ENCODE results near the gene TRAF3. TPM values are rescaled to one million over a fixed set of nuclear protein-coding genes. Genes with fewer than 3 reads are reported as not detected.
"Not testable (repeated sequence)": the region's sequence is repeated elsewhere in the genome, so short reads cannot be mapped to it uniquely, and the experiment has no call there.

Gene TRAF3
- total RNA-seq, 2 donors from 2014 or later = 12.2 to 15.7 TPM

DNA sequence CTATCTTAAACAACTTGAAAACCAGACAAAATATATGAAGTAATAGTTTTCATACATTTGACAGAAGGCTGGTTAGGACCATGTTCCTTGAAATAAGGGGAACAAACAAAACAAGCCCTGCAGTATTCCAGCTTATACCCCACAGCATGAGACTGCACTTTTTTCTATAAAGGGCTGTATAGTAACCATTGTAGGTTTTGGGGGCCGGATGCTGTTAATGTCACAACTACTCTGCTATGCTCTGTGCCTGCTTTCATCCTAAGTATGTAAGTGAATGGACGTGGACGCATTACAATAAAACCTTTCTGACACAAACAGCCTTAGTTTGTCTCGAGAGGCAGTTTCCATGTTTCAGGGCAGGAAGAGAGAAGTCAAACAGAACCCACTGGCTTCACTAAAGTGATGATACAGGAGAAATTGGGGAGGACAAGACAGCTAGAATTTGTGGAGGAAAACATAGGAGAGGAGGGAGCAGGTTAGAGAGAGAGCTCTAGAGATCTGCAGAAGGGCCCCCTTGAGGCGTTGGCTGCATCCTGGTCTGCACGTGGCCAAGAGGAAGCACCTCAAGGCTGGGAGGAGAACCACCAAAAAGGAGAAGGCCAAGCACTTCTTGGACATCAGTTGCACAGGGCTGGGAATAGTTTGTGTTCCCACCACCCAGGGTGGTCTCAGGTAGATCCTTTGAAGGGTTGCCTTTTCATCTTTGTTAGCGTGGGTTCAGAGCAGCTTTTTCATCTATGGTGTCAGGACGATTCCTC, 63.7 kb downstream of the TRAF3 start:
- DNase-seq (no peak), ATAC-seq (no peak)
- intact Hi-C loops (cut with DNase I) = no loop called here

GRCh38 chr14:102848830-102849525, 71.7 kb downstream of the TRAF3 start:
- ATAC-seq (peak; percentile 80 to 93), DNase-seq (peak; percentile 51)
- intact Hi-C loops (cut with DNase I) = no loop called here

DNA sequence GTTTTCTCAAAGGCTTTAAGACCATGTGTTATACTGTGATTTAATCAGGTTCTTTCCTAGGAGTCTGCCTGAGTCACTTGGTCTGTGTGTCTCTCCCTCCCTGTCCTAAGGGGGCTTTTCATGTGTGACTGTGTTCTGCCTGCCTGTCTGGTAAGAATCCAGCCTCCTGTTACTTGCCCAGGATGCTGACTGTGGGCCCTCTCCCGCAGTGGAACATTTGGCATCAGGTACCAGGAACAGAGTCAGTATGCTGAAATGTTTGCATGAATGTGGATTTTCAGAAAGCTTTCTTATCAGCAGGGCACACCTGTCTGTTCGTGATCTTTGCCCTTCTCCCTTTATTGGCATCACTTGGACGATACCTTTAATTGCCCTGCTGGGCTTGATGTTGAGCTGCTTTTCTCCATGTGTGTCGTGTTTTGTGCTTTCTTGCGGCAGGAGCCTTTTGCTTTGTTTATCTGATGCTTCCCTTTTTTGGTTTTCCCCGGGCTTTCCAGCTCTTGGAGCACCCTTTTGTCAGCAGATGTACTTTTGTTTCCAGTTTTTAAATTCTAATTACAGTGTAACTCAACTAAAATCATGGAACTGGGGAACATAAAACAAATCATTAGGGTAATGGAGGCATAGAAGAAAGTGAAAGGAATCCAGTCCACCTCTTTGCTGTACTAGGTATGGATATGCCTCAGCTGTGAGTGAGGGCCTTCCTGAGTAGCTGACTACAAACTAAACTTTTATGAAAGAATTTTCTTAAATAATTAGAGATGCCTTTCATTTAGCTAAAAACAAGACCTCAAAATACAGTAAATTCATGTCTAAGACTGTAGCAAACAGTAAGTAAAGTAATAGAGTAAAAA, 72.5 kb downstream of the TRAF3 start:
- DNase-seq (no peak), ATAC-seq (peak; percentile 28 to 73)
- intact Hi-C loops (cut with DNase I) = no loop called here

DNA sequence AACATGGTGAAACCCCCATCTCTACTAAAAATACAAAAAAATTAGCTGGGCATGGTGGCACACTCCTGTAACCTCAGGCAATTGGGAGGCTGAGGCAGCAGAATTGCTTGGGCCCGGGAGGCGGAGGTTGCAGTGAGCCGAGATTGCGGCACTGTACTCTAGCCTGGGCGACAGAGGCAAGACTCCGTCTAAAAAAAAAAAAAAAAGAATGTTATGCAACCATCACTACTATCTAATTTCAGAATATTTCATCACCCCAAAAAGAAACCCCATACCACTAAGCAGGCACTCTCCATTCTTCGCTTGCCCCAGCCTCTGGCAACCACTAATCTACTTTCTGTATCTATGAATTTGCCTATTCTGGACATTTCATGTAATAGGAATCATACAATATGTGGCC, 76.4 kb downstream of the TRAF3 start:
- DNase-seq = no peak
- intact Hi-C loops (cut with DNase I) = no loop called here

DNA sequence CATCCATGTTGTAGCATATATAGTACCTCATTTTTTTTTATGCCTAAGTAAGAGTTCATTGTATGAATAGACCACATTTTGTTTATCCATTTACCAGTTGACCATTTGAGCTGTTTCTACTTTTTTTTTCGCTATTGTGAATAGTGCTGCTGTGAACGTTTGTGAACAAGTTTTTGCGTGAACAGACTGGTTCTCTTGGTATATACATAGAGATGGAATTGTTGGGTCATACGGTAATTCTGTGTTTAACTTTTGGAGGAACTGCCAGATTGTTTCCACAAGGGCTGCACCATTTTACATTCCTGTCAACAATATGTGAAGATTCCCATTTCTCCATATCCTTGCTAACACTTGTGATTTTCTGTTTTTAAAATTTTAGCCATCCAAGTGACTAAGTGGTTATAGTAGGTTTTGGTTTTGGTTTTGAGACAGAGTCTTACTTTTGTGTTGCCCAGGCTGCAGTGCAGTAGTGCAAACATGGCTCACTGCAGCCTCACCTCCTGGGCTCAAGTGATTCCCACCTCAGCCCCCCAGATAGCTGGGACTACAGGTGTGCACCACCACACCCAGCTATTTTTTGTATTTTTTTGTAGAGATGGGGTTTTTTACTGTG, 76.9 kb downstream of the TRAF3 start:
- no peak for ATAC-seq
- intact Hi-C loops (cut with DNase I) = no loop called here
- DNase-seq = no peak

More for the DNA sequence above, 76.4 kb downstream of the TRAF3 start:
- no peak for ATAC-seq

DNA sequence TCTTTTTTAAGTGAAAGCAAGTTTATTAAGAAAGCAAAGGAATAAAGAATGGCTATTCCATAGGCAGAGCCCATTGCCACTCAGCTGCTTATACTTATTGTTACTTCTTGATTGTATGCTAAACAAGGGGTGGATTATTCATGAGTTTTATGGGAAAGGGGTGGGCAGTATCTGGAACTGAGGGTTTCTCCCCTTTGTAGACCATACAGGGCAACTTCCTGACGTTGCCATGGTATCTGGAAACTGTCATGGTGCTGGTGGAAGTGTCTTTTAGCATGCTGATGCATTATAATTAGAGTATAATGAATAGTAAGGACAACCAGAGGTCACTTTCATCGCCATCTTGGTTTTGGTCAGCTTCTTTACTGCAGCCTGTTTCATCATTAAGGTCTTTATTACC, 78.9 kb downstream of the TRAF3 start:
- DNase-seq = no peak
- intact Hi-C loops (cut with DNase I) = no loop called here
- no peak for ATAC-seq

GRCh38 chr14:102857444-102857843, 80.2 kb downstream of the TRAF3 start:
- intact Hi-C loops (cut with DNase I) = no loop called here
- ATAC-seq = no peak
- no peak for DNase-seq

DNA sequence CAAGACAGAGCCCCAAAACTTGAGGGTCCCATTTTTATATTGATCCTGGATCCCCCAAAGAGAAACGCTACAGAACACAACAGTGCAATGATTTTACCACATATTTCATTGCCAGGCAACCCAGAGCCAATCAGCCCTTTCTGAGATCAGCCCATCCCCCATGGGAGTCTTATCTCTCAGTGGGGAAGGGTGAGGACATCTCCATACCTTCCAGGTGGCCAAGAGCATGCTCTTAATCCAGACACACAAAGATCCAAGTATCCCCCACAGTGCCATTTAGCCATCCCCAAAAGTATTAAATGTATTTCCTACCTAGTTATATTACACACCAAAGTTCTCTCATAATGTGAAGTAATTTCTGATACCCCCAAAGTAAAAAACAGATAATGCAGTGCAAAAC, 82.7 kb downstream of the TRAF3 start:
- DNase-seq (no peak), ATAC-seq (no peak)
- intact Hi-C loops (cut with DNase I) = no loop called here

DNA sequence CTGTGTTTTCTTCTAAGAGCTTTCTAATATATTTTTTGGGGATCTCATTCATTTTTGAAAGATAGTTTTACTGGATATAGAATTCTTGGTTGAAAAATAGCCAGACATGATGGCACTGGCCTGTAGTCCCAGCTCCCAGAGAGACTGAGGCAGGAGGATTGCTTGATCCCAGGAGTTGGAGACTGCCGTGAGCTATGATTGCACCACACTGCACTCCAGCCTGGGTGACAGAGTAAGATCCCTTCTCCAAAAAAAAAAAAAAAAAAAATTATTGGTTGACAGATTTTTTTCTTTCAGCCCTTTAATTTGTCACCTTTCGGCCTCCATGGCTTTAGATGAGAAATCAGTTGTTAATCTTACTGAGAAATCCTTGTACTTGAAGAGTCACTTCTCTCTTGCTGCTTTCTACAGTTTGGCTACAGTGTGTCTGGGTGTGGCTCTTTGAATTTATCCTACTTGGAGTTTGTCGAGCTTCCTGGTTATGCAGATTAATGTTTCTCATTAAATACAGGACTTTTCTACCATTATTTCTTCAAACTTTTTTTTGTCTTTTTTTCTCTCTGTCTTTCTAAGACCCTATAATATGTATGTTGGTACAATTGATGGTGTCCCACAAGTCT, 85.0 kb downstream of the TRAF3 start:
- no peak for DNase-seq
- no peak for ATAC-seq
- intact Hi-C loops (cut with DNase I) = no loop called here

GRCh38 chr14:102863381-102863780, 86.1 kb downstream of the TRAF3 start:
- intact Hi-C loops (cut with DNase I) = no loop called here
- ATAC-seq (no peak), DNase-seq (no peak)

- DNase-seq; ATAC-seq; intact Hi-C loops (cut with DNase I): not testable (repeated sequence)
Observed at GRCh38 chr14:102865916-102866315, 88.7 kb downstream of the TRAF3 start.

- intact Hi-C loops (cut with DNase I) = no loop called here
- ATAC-seq (no peak), DNase-seq (no peak)
Observed at GRCh38 chr14:102866982-102867761, 89.9 kb downstream of the TRAF3 start.

DNA sequence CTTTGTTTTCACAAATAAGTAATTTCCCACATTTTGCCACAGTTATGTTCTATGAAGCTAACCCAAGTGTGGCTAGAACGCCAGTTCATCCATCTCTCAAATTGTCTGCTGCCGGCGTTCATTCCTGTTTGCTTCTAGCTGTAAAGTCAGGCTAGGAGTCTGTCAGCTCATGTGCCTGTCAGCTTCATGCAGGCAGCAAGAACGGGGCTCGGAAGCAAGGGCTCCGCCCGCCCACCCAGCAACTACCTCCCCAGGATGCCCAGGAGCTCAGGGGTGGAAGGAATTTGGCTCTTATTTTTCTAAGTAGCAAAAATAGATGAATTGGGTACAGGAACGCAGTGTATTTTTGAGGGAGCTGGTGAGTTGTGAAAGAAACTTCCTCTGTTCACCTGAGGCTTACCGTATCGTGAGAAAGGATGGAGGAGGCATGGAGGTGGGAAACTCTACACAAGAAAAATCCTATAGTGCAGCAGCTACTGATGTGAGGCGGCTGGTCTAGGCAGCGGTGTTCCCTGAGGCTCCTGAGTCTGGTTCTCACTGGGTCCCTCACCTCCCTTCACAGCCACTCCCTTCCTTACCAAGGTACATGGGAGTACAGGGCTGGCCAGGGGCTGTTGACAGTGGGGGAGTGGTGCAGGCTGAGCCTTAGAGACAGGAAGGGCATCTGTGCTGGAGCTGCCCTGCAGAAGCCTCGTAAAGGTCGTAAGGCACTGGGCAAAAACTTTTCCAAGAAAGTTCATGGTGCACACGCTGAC, 90.8 kb downstream of the TRAF3 start:
- DNase-seq = no peak
- intact Hi-C loops (cut with DNase I) = no loop called here
- ATAC-seq = no peak

- intact Hi-C loops (cut with DNase I) = no loop called here
- no peak for DNase-seq
- ATAC-seq = peak; percentile 35 to 43
Observed at GRCh38 chr14:102868956-102869547, 91.8 kb downstream of the TRAF3 start.

GRCh38 chr14:102870246-102870645, 93.0 kb downstream of the TRAF3 start:
- no peak for ATAC-seq
- intact Hi-C loops (cut with DNase I) = no loop called here
- DNase-seq = no peak

GRCh38 chr14:102870994-102871831, 94.0 kb downstream of the TRAF3 start:
- ATAC-seq (peak; percentile 40 to 50), DNase-seq (no peak)
- intact Hi-C loops (cut with DNase I) = no loop called here
